IPS DF 19.7 (cell line): Measurements from ENCODE around the gene HSPB6.
"Not testable (repeated sequence)": the region's sequence is repeated elsewhere in the genome, so short reads cannot be mapped to it uniquely, and the experiment has no call there.

Experiments
- DNase-seq: peaks from one replicate; pipeline ENCODE4 v3.0.0-alpha.2; 2013; ENCODE audit warnings: low read depth, low spot score

HSPB6 gene

GRCh38 chr19:35786299-35787160 lies 29.7 kb upstream of the HSPB6 start:
- no peak for DNase-seq

DNA sequence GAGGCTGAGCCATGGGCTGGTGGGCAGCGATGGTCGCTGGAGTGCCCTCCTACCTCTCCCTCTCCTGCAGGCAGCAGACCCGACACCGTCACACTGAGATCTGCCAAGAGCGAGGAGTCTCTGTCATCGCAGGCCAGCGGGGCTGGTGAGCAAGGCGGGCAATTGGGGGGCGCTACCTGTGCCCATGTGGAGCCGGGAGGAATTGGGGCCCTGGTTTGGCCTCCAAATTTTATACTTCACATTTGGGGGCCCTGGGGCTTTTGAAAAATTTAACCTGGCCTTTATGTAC lies 28.5 kb upstream of the HSPB6 start:
- no peak for DNase-seq

- DNase-seq, result peak; percentile 64
These were observed 27.9 kb upstream of the HSPB6 start for GRCh38 chr19:35784503-35785338.

DNA sequence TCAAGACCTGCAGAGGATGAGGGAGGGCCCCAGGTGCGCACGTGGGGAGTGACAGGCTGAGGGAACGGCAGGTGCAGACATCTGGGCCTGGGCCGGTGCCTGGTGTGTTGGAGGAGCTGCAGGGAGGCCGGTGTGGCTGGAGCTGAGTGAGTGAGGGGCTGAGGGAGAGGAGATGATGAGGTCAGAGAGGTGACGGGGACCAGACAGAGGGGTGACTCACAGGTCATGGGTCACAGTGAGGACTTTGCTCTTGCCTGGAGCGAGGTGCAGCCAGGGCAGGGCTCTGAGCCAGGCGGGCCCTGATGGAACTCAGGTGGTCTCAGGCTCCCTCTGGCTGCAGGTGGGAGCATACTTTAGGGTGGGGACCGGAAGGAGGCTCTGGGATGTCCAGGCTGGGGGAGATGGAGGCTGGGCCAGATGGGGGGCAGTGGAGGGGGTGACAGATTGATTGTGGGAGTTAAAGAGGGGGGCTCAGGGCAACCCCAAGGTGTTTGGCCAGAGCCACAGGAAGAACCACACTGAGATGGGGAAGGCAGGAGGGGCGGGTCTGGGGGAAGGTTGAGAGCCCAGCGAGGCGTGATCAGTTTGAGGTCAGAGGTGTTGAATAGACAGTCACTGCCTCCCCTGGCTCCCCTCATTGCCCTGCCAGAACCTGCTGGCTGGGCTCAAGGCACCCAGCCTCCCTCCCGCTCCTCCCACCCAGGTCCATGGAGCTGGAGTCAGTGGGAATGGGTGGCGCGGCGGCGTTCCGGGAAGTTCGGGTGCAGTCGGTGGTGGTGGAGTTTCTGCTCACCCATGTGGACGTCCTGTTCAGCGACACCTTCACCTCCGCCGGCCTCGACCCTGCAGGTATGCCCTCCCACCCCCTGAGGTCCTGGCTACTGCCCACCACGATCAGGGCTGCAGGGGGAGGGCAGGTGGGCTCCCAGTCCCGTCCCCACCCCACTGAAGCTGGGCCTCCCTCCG lies 26.9 kb upstream of the HSPB6 start:
- DNase-seq, result no peak

GRCh38 chr19:35782589-35782988 lies 25.8 kb upstream of the HSPB6 start:
- DNase-seq, result no peak

- no peak for DNase-seq
These were observed 24.8 kb upstream of the HSPB6 start for GRCh38 chr19:35781650-35782049.

DNA sequence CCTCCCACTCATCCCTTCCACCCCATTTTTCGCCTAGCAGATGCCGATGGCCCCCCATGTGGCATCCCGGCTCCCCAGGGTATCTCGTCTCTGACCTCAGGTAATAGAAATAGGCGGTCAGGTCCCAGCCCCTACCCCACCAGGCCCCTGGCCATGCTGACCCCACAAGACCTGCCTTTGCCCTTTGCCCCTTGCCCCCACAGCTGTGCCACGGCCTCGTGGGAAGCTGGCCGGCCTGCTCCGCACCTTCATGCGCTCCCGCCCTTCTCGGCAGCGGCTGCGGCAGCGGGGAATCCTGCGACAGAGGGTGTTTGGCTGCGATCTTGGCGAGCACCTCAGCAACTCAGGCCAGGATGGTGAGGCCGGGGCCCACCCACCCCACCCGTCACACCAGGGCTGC lies 23.9 kb upstream of the HSPB6 start:
- no peak for DNase-seq

- no peak for DNase-seq
These were observed 23.2 kb upstream of the HSPB6 start for GRCh38 chr19:35780058-35780457.

GRCh38 chr19:35779033-35779432 lies 22.2 kb upstream of the HSPB6 start:
- DNase-seq, result no peak

GRCh38 chr19:35777961-35778360 lies 21.1 kb upstream of the HSPB6 start:
- no peak for DNase-seq

DNA sequence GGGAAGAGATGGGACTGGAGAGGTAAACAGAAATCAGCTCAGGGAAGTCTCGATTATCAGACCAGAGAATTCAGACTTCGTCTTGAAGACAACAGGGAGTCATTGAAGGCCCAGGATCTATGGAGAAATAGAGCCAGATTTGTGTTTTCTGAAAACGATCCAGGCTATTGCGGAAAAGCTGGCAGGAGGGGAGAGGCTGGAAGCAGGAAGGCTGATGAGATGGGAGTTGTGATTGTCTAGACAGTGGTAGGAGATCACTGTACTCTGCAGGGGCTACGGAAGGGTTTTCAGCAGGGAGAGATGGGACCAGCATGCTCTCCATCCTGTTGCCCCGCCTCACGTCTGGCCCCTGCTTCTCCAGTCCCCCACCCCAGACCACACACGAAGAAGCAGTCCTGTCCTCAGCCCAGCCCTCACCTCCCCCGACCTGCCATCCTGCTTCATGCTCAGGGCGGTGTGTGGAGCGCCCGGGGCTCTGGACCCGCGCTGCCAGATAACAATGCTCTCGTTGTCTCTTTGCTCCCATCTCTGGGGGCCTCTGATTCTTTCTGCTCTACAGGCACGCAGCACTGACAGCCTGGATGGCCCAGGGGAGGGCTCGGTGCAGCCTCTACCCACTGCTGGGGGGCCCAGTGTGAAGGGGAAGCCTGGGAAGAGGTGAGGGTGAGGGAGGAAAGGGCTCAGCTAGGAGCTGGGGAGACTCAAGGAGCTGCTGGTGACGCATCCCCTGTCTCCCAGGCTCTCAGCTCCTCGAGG lies 20.4 kb upstream of the HSPB6 start:
- DNase-seq, result no peak

DNA sequence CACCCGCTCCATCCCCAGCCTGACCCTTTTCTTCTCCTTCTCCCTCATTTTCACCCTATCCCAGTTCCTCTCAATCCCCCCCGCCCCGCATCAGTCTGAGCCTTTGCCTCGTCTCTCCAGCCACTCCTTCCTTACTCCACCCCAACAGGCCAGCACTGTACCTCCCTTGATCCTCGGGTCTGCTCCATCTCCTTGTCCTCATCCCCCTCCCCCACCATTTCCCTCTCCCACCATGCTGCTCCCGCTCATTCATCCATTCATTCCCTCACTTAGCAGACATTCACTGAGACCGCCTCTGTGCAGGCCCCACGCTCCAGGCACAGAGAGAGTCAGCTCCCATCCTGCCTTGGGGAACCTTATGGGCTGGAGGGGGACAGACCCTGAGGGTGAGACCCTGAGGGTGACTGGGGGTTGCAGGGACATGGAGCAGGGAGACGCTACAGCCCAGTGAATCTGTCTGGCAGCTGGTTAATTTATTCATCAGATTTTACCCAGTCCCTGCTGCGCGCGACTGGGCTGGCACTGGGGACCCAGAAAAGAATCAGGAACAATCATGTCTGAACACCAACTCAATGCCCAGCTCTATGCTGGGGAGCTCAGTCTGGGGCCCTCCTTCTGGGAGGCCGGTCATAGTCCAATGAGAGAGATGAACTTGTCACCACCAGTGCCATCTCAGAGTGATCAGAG lies 19.4 kb upstream of the HSPB6 start:
- DNase-seq, result no peak

- DNase-seq, result peak; percentile 69
These were observed 18.7 kb upstream of the HSPB6 start, which contains the start of gene ARHGAP33 for GRCh38 chr19:35775298-35776101. TSS of gene ARHGAP33 (plus strand) at chr19:35775564. CDS start at chr19:35775659, 95 bp downstream.

DNA sequence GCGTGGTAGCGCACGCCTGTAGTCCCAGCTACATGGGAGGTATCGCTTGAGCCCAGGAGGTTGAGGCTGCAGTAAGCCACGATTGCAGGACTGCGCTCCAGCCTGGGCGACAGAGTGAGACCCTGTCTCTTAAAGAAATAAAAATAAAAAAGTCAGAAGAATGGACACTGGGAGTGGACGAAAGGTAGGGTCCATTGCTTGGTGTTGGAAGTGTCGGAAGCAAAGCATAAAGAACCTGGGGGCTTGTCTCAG lies 18.1 kb upstream of the HSPB6 start:
- no peak for DNase-seq

GRCh38 chr19:35774274-35775045 lies 17.6 kb upstream of the HSPB6 start:
- no peak for DNase-seq

- DNase-seq, result no peak
These were observed 16.4 kb upstream of the HSPB6 start for GRCh38 chr19:35773020-35773806.

DNA sequence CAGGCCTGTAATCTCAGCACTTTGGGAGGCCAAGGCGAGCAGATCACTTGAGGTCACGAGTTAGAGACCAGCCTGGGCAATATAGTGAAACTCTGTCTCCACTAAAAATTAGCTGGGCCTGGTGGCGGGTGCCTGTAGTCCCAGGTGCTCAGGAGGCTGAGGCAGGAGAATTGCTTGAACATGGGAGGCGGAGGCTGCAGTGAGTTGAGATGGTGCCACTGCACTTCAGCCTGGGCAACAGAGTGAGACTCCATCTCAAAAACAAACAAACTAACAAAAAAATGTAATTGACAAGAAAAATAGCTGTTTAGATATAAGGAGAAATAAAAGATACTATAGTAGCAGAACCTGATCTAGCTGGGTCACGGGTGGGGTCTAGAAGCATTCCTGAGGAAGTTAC lies 15.5 kb upstream of the HSPB6 start:
- DNase-seq, result not testable (repeated sequence)

DNA sequence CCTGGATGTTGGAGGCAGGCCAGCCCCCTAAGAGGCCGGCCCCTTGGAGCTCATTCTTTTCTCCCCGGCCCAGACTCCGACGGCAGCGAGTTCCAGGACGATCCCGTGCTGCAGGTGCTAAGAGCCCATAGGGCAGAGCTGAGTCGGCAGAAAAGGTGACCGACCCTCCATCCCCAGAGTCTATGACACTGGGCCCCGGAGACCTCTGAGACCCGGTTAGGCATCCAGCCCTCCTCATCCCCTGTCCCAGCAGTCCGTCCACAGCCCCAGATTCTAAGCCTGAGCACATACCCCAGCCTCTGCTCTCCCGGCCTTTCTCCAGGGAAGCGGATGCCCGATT lies 11.2 kb upstream of the HSPB6 start:
- DNase-seq, result no peak
